DMS 273 treated with DMSO at 0.1 percent for 48 hours (cell line): Measurements from ENCODE around the gene RHCG.

Source experiments
- DNase-seq: peaks from one replicate; lab custom pipeline; 2025; lab: John Stamatoyannopoulos, UW

The RHCG gene

GRCh38 chr15:89444241-89445225 is 51.9 kb downstream of the RHCG start:
- DNase-seq, result peak; percentile 55

DNA sequence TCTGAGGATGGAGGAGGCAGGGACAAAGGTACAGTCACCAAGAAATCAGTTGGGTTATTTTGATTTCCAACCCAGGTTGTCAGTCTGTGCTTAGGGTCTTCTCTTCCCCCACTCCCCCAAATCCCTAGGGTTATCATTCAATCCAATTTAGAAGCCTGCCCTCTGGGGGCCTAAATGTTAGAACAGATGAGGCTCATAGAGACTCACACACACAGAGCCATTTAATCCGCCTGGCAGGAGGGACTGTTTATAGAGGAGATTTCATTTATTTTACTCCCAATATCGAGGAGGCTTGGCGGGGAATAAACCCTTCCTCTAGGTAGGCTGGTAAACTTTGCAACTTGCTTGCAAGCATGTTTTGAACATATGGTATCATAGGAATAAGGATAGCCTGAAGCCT is 52.8 kb downstream of the RHCG start:
- no peak for DNase-seq

DNA sequence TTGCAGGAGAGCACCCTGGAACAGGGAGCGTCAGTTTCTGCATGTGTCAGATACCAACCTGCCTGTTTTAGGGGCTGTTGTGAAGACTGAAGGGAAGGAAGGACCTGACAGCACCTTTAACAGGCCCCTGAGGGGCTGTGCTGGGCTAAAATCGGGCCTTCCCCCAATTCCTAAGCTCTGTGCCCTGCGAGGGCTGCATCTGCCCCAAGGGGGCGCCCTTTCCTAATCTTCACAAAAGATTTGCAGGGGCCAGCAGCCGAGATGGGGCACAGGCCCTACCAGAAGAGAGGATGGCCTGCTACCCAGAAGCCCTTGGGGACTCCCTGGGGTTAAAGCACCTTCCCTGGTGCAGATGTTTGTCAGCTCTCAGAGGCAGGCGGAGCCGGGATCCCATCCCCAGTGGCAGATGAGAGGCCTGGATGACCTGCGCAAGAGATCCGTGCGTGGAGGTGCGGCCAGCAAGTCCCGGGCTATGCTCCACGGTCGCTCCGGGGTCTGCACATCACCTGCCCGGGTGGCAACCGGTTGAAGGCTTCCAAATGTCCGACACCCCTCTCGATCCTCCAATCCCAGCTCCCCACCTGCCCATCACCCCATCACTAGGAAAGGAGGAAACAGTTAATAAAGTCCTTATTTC is 53.6 kb downstream of the RHCG start:
- DNase-seq, result no peak

- no peak for DNase-seq
These were observed 54.2 kb downstream of the RHCG start for GRCh38 chr15:89442155-89442554.

DNA sequence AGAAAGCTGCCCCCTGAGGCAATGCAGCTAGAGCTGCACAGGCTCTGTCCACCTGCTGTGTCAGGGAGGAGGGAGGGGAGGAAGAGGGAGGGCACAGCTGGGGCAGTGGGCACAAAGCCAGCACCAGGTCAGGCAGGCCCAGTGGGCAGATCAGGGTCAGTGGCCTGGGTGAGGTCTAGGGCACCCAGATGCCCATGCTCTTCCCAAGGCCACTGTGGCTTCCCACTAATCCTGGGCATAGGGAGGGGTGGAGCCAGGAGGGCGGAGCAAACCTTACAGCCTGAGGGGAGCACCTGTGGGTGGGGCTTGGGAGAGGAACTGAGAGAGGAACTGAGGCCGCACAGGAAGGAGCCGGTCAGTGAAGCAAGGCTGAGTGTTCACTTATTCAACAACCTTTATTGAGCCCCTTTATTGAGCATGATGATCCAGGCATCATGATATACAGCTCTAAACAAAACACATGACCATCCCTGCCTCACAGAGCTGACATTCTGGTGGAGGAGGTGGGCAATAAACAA is 55.0 kb downstream of the RHCG start:
- DNase-seq, result no peak

- DNase-seq, result no peak
These were observed 56.6 kb downstream of the RHCG start for GRCh38 chr15:89439764-89440163.

DNA sequence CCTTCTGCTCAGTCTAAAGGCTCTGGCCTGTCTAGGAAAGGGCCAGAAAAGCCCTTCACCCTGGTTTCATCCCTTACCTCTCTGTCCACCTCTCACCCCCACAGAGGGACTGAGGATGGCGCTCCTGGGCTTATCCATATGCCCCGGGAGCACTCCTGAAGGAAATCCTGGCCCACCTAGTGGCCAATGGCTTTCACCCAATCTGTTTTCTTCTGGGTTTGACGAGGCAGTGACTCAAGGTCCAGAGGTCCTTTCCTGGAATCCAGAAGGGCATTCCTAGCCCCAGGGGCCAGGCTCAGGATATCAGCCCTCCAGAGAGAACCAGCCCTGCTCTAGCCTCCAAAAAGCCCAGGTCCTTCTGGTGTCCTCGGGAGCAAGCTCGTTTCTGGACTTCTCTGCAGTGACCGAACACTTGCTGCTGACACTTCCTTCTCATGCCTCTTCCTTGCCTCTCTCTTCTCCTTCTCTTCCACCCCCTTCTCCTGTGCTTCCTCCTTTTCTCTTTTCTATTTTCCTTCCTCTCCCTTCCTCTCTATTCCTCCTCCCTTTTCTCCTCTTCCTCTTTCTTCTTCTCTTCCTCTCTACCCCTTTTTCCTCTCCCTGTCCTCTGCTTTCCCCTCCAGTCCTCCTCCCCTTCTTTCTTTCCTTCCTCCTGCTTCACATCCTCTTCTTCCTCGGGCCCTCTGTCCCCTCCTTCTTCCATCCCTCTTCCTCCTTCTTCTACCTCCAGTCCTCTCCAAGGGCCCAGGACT is 59.6 kb downstream of the RHCG start:
- no peak for DNase-seq

DNA sequence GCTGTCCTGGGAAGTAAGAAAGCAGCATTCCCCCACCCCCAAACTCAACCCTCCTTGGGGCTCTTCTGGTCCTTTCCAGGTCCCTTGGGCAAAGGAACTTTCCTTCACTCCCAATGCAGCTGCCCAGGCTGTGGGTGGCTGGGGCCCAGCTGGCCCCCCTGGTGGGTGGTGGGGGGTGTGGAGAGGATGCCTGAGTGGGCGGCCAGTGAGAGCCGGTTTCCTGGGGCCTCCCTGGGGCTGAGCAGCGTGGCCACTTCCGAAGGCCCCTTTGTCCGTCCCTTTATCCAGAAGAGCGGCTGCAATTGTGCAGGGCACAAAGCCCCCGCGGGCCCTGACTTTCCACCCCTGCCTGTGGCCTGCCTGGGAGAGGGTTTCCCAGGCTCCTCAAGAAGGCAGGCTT is 61.0 kb downstream of the RHCG start:
- no peak for DNase-seq

DNA sequence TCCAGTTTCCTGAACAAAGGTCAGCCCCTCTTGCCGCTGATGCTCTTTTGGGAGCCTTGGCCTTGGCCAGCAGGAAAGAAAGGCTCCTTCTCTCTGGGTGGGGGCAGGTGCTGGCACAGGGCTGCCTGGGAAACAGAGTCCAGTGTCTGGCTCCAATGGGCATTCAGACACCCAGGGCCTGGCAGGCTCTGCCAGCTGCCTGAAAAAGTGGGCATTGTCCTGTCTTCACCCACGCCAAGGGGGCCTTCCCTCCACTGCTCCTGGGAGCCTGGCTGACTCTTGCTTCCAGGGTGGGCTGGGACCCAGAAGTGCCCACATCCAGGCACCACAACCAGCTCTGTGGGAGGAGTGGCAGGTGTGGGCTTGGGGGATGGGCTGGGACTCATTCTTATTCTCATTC is 62.7 kb downstream of the RHCG start:
- no peak for DNase-seq

DNA sequence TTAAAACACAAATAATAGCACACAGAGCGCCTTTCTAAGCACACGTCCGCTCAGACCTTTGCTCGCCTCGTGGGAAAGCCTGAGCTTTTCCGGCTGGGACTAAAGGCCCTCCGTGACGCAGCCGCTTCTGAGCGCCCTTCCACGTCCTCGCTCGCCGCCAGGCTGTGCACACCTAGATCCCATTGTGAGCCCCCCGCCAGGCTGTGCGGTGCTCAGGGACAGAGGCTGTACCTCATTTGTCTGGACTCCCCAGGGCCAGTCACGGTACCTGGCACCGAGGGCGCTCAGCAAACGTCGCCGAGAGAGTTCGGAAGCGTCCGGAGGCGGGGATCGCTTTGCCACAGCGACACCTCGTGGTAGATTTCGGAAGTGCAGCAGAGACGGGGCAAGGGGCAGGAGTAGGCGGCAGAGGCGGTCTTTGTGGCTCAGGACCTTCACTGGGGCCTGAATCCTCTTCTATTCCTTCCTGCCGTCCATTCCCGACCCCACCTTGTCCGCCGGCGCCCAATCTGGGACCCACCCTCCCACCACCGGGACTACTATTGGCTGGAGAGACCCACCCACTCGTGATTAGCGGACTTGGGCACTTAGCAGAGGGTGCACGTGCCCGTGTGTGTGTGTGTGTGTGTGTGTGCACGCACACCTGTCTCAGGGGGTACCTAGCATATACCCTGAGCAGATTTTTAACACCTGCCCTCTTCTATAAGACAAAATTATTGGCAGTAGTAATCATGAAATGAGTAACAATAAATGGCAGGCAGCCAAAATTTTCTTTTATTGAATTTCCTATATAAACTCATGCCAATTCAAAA is 65.6 kb downstream of the RHCG start:
- peak; percentile 24 for DNase-seq

GRCh38 chr15:89429986-89430385 is 66.4 kb downstream of the RHCG start:
- no peak for DNase-seq

GRCh38 chr15:89429023-89429422 is 67.4 kb downstream of the RHCG start:
- DNase-seq, result no peak

DNA sequence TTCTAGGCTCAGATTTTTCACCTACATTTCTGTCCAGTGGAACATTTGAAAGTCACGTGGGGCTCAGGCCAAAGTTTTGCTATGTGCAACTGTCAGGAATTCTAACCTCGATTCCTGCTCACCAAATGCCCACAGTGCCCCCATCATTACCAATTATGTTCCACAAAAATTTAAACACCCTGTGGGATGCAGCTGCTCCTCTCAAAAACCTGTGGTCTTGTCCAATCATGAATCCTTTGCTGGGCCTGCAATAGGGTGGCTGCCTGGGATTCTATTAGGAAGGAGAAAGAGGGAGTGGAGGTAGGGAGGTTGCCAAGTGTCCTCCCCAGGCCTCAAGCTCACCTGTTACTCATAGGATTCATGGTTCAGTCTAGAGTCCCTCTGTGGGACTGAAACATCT is 68.1 kb downstream of the RHCG start:
- no peak for DNase-seq

DNA sequence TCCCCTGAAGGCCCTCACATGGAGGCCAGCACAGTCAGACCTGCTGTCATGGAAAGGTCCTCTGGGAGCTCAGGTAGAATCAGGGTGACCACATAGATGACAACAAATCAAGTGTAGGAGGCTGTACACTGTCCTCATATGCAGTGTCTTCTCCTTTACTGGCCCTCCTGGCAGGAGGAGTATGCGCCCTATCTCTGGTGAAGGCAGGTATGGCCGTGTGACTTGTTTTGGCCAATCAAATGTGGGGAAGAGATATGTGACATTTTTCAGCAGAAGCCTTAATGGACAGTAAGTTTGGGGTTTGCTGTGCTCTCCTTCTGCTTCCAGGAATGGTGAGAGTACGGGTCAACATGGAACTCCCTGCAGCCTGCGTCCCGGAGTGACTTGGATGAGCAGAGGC is 69.9 kb downstream of the RHCG start:
- no peak for DNase-seq

- no peak for DNase-seq
These were observed 72.4 kb downstream of the RHCG start for GRCh38 chr15:89423981-89424380.
